ENCODE results near the gene SMPD1.

SMPD1 gene

GRCh38 chr11:6362185-6362872 lies 27.9 kb upstream of the SMPD1 start:
- Histone ChIP-seq H3K27me3 (replicated peaks; ENCODE audit: control insufficient read depth, insufficient read depth, low read length) (peaks cover 5% of the 10 kb centered on the region), H3K9me3 (ENCODE audit: control insufficient read depth, low read length) (no peaks in the 10 kb centered on the region), H3K36me3 (ENCODE audit: control insufficient read depth, insufficient read depth, low read length, severe bottlenecking) (no peaks in the 10 kb centered on the region), H3K9ac (ENCODE audit: low read length) (no peak overlapping the region), H3K4me3 (ENCODE audit: low read length) (no peak overlapping the region), H3K4me1 (ENCODE audit: control insufficient read depth, insufficient read depth, low read length) (peaks cover 17% of the 10 kb centered on the region)
- DNase-seq (ENCODE audit: low read depth) = no peak

GRCh38 chr11:6362873-6363678 lies 27.2 kb upstream of the SMPD1 start:
- H3K36me3 ChIP-seq (ENCODE audit: control insufficient read depth, insufficient read depth, low read length, severe bottlenecking) = no peaks in the 10 kb centered on the region
- peaks cover 5% of the 10 kb centered on the region for H3K27me3 ChIP-seq (replicated peaks; ENCODE audit: control insufficient read depth, insufficient read depth, low read length)
- H3K4me1 ChIP-seq (ENCODE audit: control insufficient read depth, insufficient read depth, low read length) = peaks cover 10% of the 10 kb centered on the region
- no peaks in the 10 kb centered on the region for H3K9me3 ChIP-seq (ENCODE audit: control insufficient read depth, low read length)
- no peak overlapping the region for H3K9ac ChIP-seq (ENCODE audit: low read length)
- DNase-seq (ENCODE audit: low read depth) = peak; percentile 90
- H3K4me3 ChIP-seq (ENCODE audit: low read length) = no peak overlapping the region

GRCh38 chr11:6365659-6366058 lies 24.6 kb upstream of the SMPD1 start:
- Histone ChIP-seq H3K9ac (ENCODE audit: low read length) (no peak overlapping the region), H3K4me3 (ENCODE audit: low read length) (no peak overlapping the region), H3K27me3 (replicated peaks; ENCODE audit: control insufficient read depth, insufficient read depth, low read length) (peaks cover 5% of the 10 kb centered on the region), H3K9me3 (ENCODE audit: control insufficient read depth, low read length) (no peaks in the 10 kb centered on the region), H3K36me3 (ENCODE audit: control insufficient read depth, insufficient read depth, low read length, severe bottlenecking) (no peaks in the 10 kb centered on the region), H3K4me1 (ENCODE audit: control insufficient read depth, insufficient read depth, low read length) (peaks cover 1% of the 10 kb centered on the region)
- no peak for DNase-seq (ENCODE audit: low read depth)

GRCh38 chr11:6371825-6372224 lies 18.4 kb upstream of the SMPD1 start:
- no peak overlapping the region for H3K4me3 ChIP-seq (ENCODE audit: low read length)
- H3K36me3 ChIP-seq (ENCODE audit: control insufficient read depth, insufficient read depth, low read length, severe bottlenecking) = no peaks in the 10 kb centered on the region
- no peak overlapping the region for H3K9ac ChIP-seq (ENCODE audit: low read length)
- peaks cover 10% of the 10 kb centered on the region for H3K4me1 ChIP-seq (ENCODE audit: control insufficient read depth, insufficient read depth, low read length)
- no peak for DNase-seq (ENCODE audit: low read depth)
- H3K27me3 ChIP-seq (replicated peaks; ENCODE audit: control insufficient read depth, insufficient read depth, low read length) = no peaks in the 10 kb centered on the region
- H3K9me3 ChIP-seq (ENCODE audit: control insufficient read depth, low read length) = no peaks in the 10 kb centered on the region

GRCh38 chr11:6377902-6378639 lies 12.2 kb upstream of the SMPD1 start:
- H3K4me1 ChIP-seq (ENCODE audit: control insufficient read depth, insufficient read depth, low read length) = peaks cover 19% of the 10 kb centered on the region
- no peak overlapping the region for H3K4me3 ChIP-seq (ENCODE audit: low read length)
- H3K9ac ChIP-seq (ENCODE audit: low read length) = peak overlapping the region; percentile 42
- no peaks in the 10 kb centered on the region for H3K27me3 ChIP-seq (replicated peaks; ENCODE audit: control insufficient read depth, insufficient read depth, low read length)
- H3K9me3 ChIP-seq (ENCODE audit: control insufficient read depth, low read length) = no peaks in the 10 kb centered on the region
- no peak for DNase-seq (ENCODE audit: low read depth)
- no peaks in the 10 kb centered on the region for H3K36me3 ChIP-seq (ENCODE audit: control insufficient read depth, insufficient read depth, low read length, severe bottlenecking)

GRCh38 chr11:6378640-6378989 lies 11.7 kb upstream of the SMPD1 start:
- H3K36me3 ChIP-seq (ENCODE audit: control insufficient read depth, insufficient read depth, low read length, severe bottlenecking) = no peaks in the 10 kb centered on the region
- no peaks in the 10 kb centered on the region for H3K27me3 ChIP-seq (replicated peaks; ENCODE audit: control insufficient read depth, insufficient read depth, low read length)
- H3K9ac ChIP-seq (ENCODE audit: low read length) = peak overlapping the region; percentile 42
- no peak for DNase-seq (ENCODE audit: low read depth)
- no peaks in the 10 kb centered on the region for H3K9me3 ChIP-seq (ENCODE audit: control insufficient read depth, low read length)
- peaks cover 19% of the 10 kb centered on the region for H3K4me1 ChIP-seq (ENCODE audit: control insufficient read depth, insufficient read depth, low read length)
- H3K4me3 ChIP-seq (ENCODE audit: low read length) = no peak overlapping the region

GRCh38 chr11:6385046-6385777 lies 5.1 kb upstream of the SMPD1 start:
- DNase-seq (ENCODE audit: low read depth) = no peak
- H3K9me3 ChIP-seq (ENCODE audit: control insufficient read depth, low read length) = no peaks in the 10 kb centered on the region
- H3K27me3 ChIP-seq (replicated peaks; ENCODE audit: control insufficient read depth, insufficient read depth, low read length) = no peaks in the 10 kb centered on the region
- peaks cover 17% of the 10 kb centered on the region for H3K4me1 ChIP-seq (ENCODE audit: control insufficient read depth, insufficient read depth, low read length)
- no peak overlapping the region for H3K4me3 ChIP-seq (ENCODE audit: low read length)
- no peaks in the 10 kb centered on the region for H3K36me3 ChIP-seq (ENCODE audit: control insufficient read depth, insufficient read depth, low read length, severe bottlenecking)
- H3K9ac ChIP-seq (ENCODE audit: low read length) = no peak overlapping the region

- peak; percentile 45 for DNase-seq (ENCODE audit: low read depth)
- H3K9ac ChIP-seq (ENCODE audit: low read length) = no peak overlapping the region
Measured at GRCh38 chr11:6387811-6388599, 2.3 kb upstream of the SMPD1 start.

GRCh38 chr11:6388748-6389147 lies 1.5 kb upstream of the SMPD1 start:
- Histone ChIP-seq H3K4me1 (ENCODE audit: control insufficient read depth, insufficient read depth, low read length) (peaks cover 29% of the 10 kb centered on the region), H3K9me3 (ENCODE audit: control insufficient read depth, low read length) (no peaks in the 10 kb centered on the region), H3K36me3 (ENCODE audit: control insufficient read depth, insufficient read depth, low read length, severe bottlenecking) (peaks cover 4% of the 10 kb centered on the region), H3K27me3 (replicated peaks; ENCODE audit: control insufficient read depth, insufficient read depth, low read length) (no peaks in the 10 kb centered on the region), H3K9ac (ENCODE audit: low read length) (no peak overlapping the region), H3K4me3 (ENCODE audit: low read length) (no peak overlapping the region)
- DNase-seq (ENCODE audit: low read depth) = no peak

More at GRCh38 chr11:6387811-6388599, 2.3 kb upstream of the SMPD1 start:
- Histone ChIP-seq H3K9me3 (ENCODE audit: control insufficient read depth, low read length) (no peaks in the 10 kb centered on the region), H3K27me3 (replicated peaks; ENCODE audit: control insufficient read depth, insufficient read depth, low read length) (no peaks in the 10 kb centered on the region), H3K4me3 (ENCODE audit: low read length) (no peak overlapping the region), H3K4me1 (ENCODE audit: control insufficient read depth, insufficient read depth, low read length) (peaks cover 29% of the 10 kb centered on the region), H3K36me3 (ENCODE audit: control insufficient read depth, insufficient read depth, low read length, severe bottlenecking) (no peaks in the 10 kb centered on the region)

- Histone ChIP-seq H3K36me3 (ENCODE audit: control insufficient read depth, insufficient read depth, low read length, severe bottlenecking) (peaks cover 14% of the 10 kb centered on the region), H3K9ac (ENCODE audit: low read length) (peak overlapping the region; percentile 95), H3K4me3 (ENCODE audit: low read length) (peak overlapping the region; percentile 98), H3K4me1 (ENCODE audit: control insufficient read depth, insufficient read depth, low read length) (peaks cover 29% of the 10 kb centered on the region), H3K27me3 (replicated peaks; ENCODE audit: control insufficient read depth, insufficient read depth, low read length) (no peaks in the 10 kb centered on the region), H3K9me3 (ENCODE audit: control insufficient read depth, low read length) (no peaks in the 10 kb centered on the region)
- DNase-seq (ENCODE audit: low read depth) = no peak
Measured at GRCh38 chr11:6390718-6391469, 620 bp downstream of the SMPD1 start.

Measured in adipocyte (in vitro differentiated cells).